NCI-H82 treated with DMSO at 0.1 percent for 48 hours (cell line): ENCODE measurements around the gene PSMB3.

Source experiments
- DNase-seq: peaks from one replicate; lab custom pipeline; 2025; ENCODE audit not compliant: unreplicated experiment; lab: John Stamatoyannopoulos, UW

The PSMB3 gene

GRCh38 chr17:38752308-38753070 lies at the start of gene PSMB3:
TSS of gene PSMB3 (plus strand) at chr17:38752741. CDS start at chr17:38752827, 86 bp downstream.
- DNase-seq, result peak; percentile 100

GRCh38 chr17:38702916-38703741 lies 49.4 kb upstream of the PSMB3 start:
- no peak for DNase-seq

- DNase-seq, result peak; percentile 92
Measured at GRCh38 chr17:38703742-38704605, 48.6 kb upstream of the PSMB3 start.

- DNase-seq, result peak; percentile 31
Measured at GRCh38 chr17:38704606-38705522, 47.7 kb upstream of the PSMB3 start, which contains the start of gene MLLT6. TSS of gene MLLT6 (plus strand) at chr17:38705273. CDS start at chr17:38705633, 360 bp downstream.

GRCh38 chr17:38705523-38705802 lies 47.1 kb upstream of the PSMB3 start:
- no peak for DNase-seq

- peak; percentile 72 for DNase-seq
Measured at GRCh38 chr17:38705803-38706504, 46.6 kb upstream of the PSMB3 start.

- DNase-seq, result no peak
Measured at GRCh38 chr17:38706505-38707216, 45.9 kb upstream of the PSMB3 start.

- DNase-seq, result no peak
Measured at GRCh38 chr17:38707678-38708351, 44.7 kb upstream of the PSMB3 start.

- no peak for DNase-seq
Measured at GRCh38 chr17:38709104-38709820, 43.3 kb upstream of the PSMB3 start.

GRCh38 chr17:38709864-38710603 lies 42.5 kb upstream of the PSMB3 start:
- DNase-seq, result peak; percentile 63

GRCh38 chr17:38710604-38710962 lies 42.0 kb upstream of the PSMB3 start:
- no peak for DNase-seq

GRCh38 chr17:38710985-38711384 lies 41.6 kb upstream of the PSMB3 start:
- DNase-seq, result no peak

- DNase-seq, result no peak
Measured at GRCh38 chr17:38711792-38712571, 40.6 kb upstream of the PSMB3 start.

GRCh38 chr17:38712593-38712992 lies 39.9 kb upstream of the PSMB3 start:
- DNase-seq, result no peak

- no peak for DNase-seq
Measured at GRCh38 chr17:38713456-38714075, 39.0 kb upstream of the PSMB3 start.
